GM23338 (cell line): ENCODE data around the gene YBX2. TPM values are rescaled to one million over a fixed set of nuclear protein-coding genes. Genes with fewer than 3 reads are reported as not detected.

Experiments used
- ATAC-seq: fragments of 200-7000 bp; cut with Tn5 transposase; 3 replicates; pipeline ENCODE4 v1.9.1; 2020
- DNase-seq: peaks from one replicate; pipeline ENCODE4 v3.0.0-alpha.2; 2015; ENCODE audit warnings: low spot score
- H2AFZ ChIP-seq: fragments of 200-600 bp; sonication (generic); 2 replicates; pipeline ENCODE4 v1.8.0; 2016; ENCODE audit warnings: antibody characterized with exemption, mild to moderate bottlenecking, moderate library complexity
- H3F3A ChIP-seq: fragments of 200-600 bp; sonication (generic); replicated peaks from 2 replicates; pipeline ENCODE4 v1.8.0; 2017; ENCODE audit warnings: antibody characterized with exemption, mixed run types, low read depth
- H3K27ac ChIP-seq: fragments of 200-600 bp; sonication (generic); 2 replicates; pipeline ENCODE4 v1.6.1; 2016; ENCODE audit warnings: low read depth
- H3K27me3 ChIP-seq: fragments of 200-600 bp; sonication (generic); 2 replicates; pipeline ENCODE4 v1.8.0; 2016; ENCODE audit warnings: mild to moderate bottlenecking, mixed run types, moderate library complexity; ENCODE audit not compliant: insufficient read depth
- H3K36me3 ChIP-seq: fragments of 200-600 bp; sonication (generic); 2 replicates; pipeline ENCODE4 v1.8.0; 2016; ENCODE audit warnings: mild to moderate bottlenecking; ENCODE audit not compliant: insufficient read depth
- H3K4me1 ChIP-seq: fragments of 200-600 bp; sonication (generic); 2 replicates; pipeline ENCODE4 v1.8.0; 2016; ENCODE audit warnings: mild to moderate bottlenecking, moderate library complexity; ENCODE audit not compliant: insufficient read depth
- H3K4me2 ChIP-seq: fragments of 200-600 bp; sonication (generic); 2 replicates; pipeline ENCODE4 v1.7.1; 2017; ENCODE audit warnings: mixed run types
- H3K4me3 ChIP-seq: fragments of 200-600 bp; sonication (generic); 2 replicates; pipeline ENCODE4 v1.6.1; 2016; ENCODE audit warnings: mixed run types
- H3K79me2 ChIP-seq: fragments of 200-600 bp; sonication (generic); replicated peaks from 2 replicates; pipeline ENCODE4 v1.8.0; 2017; ENCODE audit warnings: mild to moderate bottlenecking; ENCODE audit not compliant: insufficient read depth
- H3K9me2 ChIP-seq: fragments of 200-600 bp; sonication (generic); 2 replicates; pipeline ENCODE4 v1.8.0; 2017; ENCODE audit not compliant: insufficient read depth
- H4K20me1 ChIP-seq: fragments of 200-600 bp; sonication (generic); replicated peaks from 2 replicates; pipeline ENCODE4 v1.8.0; 2017; ENCODE audit warnings: mild to moderate bottlenecking; ENCODE audit not compliant: insufficient read depth
- H3K27ac Mint-ChIP-seq: 2 replicates; pipeline ENCODE4 v1.8.0; 2020; ENCODE audit warnings: inconsistent platforms, mild to moderate bottlenecking, moderate library complexity, mixed read lengths
- H3K27me3 Mint-ChIP-seq: 3 replicates; pipeline ENCODE4 v1.8.0; 2022; ENCODE audit warnings: low read depth, mild to moderate bottlenecking, moderate library complexity, mixed read lengths, inconsistent platforms; ENCODE audit not compliant: insufficient read depth, poor library complexity
- H3K36me3 Mint-ChIP-seq: 3 replicates; pipeline ENCODE4 v1.8.0; 2021; ENCODE audit warnings: low read depth, mild to moderate bottlenecking, inconsistent platforms, moderate library complexity, mixed read lengths
- H3K4me1 Mint-ChIP-seq: 3 replicates; pipeline ENCODE4 v1.8.0; 2020; ENCODE audit warnings: mild to moderate bottlenecking, inconsistent platforms, mixed read lengths
- H3K4me3 Mint-ChIP-seq: 3 replicates; pipeline ENCODE4 v1.8.0; 2021; ENCODE audit warnings: moderate library complexity, mild to moderate bottlenecking, inconsistent platforms, mixed read lengths
- H3K9me3 Mint-ChIP-seq: 3 replicates; pipeline ENCODE4 v1.8.0; 2020; ENCODE audit warnings: moderate library complexity, mild to moderate bottlenecking, inconsistent platforms, mixed read lengths
- CREB1 ChIP-seq: fragments of 250-450 bp; sonication (Bioruptor Pico); IDR thresholded peaks from 2 replicates; pipeline ENCODE4 v1.5.0; 2020; ENCODE audit warnings: low read depth, mild to moderate bottlenecking, moderate library complexity
- ETS1 ChIP-seq: IDR thresholded peaks from 2 replicates; pipeline ENCODE4 v1.6.1; 2016; ENCODE audit warnings: antibody characterized with exemption
- EZH2 ChIP-seq: fragments of 200-600 bp; sonication (generic); IDR thresholded peaks from one replicate; pipeline ENCODE4 v1.8.0; 2017; ENCODE audit warnings: antibody characterized with exemption, mild to moderate bottlenecking, low read depth; ENCODE audit not compliant: unreplicated experiment
- EZH2phosphoT487 ChIP-seq: fragments of 200-600 bp; sonication (generic); IDR thresholded peaks from one replicate; pipeline ENCODE4 v1.8.1; 2018; ENCODE audit warnings: antibody characterized with exemption; ENCODE audit not compliant: unreplicated experiment
- JUNB ChIP-seq: IDR thresholded peaks from one replicate; pipeline ENCODE4 v1.6.1; 2016; ENCODE audit warnings: antibody characterized with exemption; ENCODE audit not compliant: unreplicated experiment
- NANOG ChIP-seq: IDR thresholded peaks from 2 replicates; pipeline ENCODE4 v1.6.1; 2016; ENCODE audit warnings: antibody characterized with exemption, borderline replicate concordance
- POLR2AphosphoS5 ChIP-seq: IDR thresholded peaks from 2 replicates; pipeline ENCODE4 v1.6.1; 2016; ENCODE audit warnings: antibody characterized with exemption, low read depth
- STAT1 ChIP-seq: IDR thresholded peaks from one replicate; pipeline ENCODE4 v1.6.1; 2016; ENCODE audit warnings: antibody characterized with exemption; ENCODE audit not compliant: unreplicated experiment
- ZNF114 ChIP-seq: fragments of 250-450 bp; sonication (Bioruptor Pico); IDR thresholded peaks from 2 replicates; pipeline ENCODE4 v1.5.0; 2020; ENCODE audit warnings: mild to moderate bottlenecking, moderate library complexity
- ZNF331 ChIP-seq: fragments of 250-450 bp; sonication (Bioruptor Pico); IDR thresholded peaks from 2 replicates; pipeline ENCODE4 v1.5.0; 2020; ENCODE audit warnings: low read depth, mild to moderate bottlenecking, moderate library complexity
- polyA plus RNA-seq: library from polyadenylated mRNA; unstranded; fragments of >200 nt; fragmentation: Nextera tagmentation; extraction: Ambion mirVana; gene quantifications from 2 replicates; pipeline ENCODE4 v1.2.1, GENCODE V29; 2016
- total RNA-seq: library from RNA; depleted of rRNA; stranded (reverse); fragments of >200 nt; shearing (Covaris generic); gene quantifications from 2 replicates; pipeline ENCODE4 v1.2.3, GENCODE V29; 2014
- TF ChIP-seq, protein P1 (sequence below): fragments of 250-450 bp; sonication (Bioruptor Pico); IDR thresholded peaks from 2 replicates; pipeline ENCODE4 v1.5.0; 2020; ENCODE audit warnings: mild to moderate bottlenecking, moderate library complexity
- TF ChIP-seq, protein P2 (sequence below): IDR thresholded peaks from one replicate; pipeline ENCODE4 v1.6.1; 2018; ENCODE audit warnings: antibody characterized with exemption; ENCODE audit not compliant: unreplicated experiment
- TF ChIP-seq, protein P3 (sequence below), 2 experiments: fragments of 200-600 bp in 1 of 2; sonication (generic) in 1 of 2; conservative IDR thresholded peaks; 2 replicates each; pipeline versions ENCODE4 v1.5.1 to v1.6.1; 2016 to 2017; ENCODE audit warnings: antibody characterized with exemption in 2 of 2, low read depth in 2 of 2, mild to moderate bottlenecking in 2 of 2, moderate library complexity in 1 of 2

YBX2 gene
- total and polyA plus RNA-seq, 2 experiments from 2014 or later: 22.5 to 36.5 TPM

DNA sequence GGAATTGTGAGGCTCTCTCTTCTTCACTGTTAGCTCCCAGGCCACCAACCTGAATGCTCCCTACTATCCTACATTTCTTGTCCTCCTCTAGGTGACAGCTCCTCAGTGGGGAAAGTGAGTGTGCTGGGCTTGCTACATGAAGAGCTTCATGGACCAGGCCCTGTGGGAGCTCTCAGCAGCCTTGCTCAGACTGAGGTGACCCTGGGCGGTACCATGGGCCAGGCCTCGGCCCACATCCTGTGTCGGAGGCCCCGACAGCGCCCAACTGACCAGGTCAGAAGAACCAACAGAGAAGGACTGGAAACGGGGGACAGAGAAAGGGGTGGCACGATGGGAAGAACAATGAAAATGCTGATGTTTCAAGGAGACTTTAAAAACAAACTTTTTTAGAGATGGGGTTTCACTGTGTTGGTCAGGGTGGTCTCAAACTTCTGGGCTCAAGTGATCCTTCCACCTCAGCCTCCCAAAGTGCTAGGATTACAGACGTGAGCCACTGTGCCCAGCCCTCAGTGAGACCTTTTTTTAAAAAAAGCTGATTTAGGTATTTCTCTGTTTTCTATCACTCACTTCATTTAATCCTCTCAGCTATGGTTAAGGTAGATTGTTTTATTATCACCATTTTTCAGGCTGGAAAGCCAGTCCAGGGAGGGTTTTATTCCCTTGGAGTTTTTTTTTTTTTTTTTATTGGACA is 37.5 kb downstream of the YBX2 start (continued):
- TF ChIP-seq ETS1 (no peak), STAT1 (no peak), ZNF114 (CRISPR knock-in tag) (no peak), ZNF331 (no peak), POLR2AphosphoS5 (no peak), NANOG (no peak), CREB1 (CRISPR knock-in tag) (no peak), EZH2phosphoT487 (no peak)
- TF ChIP-seq, protein P1, sequence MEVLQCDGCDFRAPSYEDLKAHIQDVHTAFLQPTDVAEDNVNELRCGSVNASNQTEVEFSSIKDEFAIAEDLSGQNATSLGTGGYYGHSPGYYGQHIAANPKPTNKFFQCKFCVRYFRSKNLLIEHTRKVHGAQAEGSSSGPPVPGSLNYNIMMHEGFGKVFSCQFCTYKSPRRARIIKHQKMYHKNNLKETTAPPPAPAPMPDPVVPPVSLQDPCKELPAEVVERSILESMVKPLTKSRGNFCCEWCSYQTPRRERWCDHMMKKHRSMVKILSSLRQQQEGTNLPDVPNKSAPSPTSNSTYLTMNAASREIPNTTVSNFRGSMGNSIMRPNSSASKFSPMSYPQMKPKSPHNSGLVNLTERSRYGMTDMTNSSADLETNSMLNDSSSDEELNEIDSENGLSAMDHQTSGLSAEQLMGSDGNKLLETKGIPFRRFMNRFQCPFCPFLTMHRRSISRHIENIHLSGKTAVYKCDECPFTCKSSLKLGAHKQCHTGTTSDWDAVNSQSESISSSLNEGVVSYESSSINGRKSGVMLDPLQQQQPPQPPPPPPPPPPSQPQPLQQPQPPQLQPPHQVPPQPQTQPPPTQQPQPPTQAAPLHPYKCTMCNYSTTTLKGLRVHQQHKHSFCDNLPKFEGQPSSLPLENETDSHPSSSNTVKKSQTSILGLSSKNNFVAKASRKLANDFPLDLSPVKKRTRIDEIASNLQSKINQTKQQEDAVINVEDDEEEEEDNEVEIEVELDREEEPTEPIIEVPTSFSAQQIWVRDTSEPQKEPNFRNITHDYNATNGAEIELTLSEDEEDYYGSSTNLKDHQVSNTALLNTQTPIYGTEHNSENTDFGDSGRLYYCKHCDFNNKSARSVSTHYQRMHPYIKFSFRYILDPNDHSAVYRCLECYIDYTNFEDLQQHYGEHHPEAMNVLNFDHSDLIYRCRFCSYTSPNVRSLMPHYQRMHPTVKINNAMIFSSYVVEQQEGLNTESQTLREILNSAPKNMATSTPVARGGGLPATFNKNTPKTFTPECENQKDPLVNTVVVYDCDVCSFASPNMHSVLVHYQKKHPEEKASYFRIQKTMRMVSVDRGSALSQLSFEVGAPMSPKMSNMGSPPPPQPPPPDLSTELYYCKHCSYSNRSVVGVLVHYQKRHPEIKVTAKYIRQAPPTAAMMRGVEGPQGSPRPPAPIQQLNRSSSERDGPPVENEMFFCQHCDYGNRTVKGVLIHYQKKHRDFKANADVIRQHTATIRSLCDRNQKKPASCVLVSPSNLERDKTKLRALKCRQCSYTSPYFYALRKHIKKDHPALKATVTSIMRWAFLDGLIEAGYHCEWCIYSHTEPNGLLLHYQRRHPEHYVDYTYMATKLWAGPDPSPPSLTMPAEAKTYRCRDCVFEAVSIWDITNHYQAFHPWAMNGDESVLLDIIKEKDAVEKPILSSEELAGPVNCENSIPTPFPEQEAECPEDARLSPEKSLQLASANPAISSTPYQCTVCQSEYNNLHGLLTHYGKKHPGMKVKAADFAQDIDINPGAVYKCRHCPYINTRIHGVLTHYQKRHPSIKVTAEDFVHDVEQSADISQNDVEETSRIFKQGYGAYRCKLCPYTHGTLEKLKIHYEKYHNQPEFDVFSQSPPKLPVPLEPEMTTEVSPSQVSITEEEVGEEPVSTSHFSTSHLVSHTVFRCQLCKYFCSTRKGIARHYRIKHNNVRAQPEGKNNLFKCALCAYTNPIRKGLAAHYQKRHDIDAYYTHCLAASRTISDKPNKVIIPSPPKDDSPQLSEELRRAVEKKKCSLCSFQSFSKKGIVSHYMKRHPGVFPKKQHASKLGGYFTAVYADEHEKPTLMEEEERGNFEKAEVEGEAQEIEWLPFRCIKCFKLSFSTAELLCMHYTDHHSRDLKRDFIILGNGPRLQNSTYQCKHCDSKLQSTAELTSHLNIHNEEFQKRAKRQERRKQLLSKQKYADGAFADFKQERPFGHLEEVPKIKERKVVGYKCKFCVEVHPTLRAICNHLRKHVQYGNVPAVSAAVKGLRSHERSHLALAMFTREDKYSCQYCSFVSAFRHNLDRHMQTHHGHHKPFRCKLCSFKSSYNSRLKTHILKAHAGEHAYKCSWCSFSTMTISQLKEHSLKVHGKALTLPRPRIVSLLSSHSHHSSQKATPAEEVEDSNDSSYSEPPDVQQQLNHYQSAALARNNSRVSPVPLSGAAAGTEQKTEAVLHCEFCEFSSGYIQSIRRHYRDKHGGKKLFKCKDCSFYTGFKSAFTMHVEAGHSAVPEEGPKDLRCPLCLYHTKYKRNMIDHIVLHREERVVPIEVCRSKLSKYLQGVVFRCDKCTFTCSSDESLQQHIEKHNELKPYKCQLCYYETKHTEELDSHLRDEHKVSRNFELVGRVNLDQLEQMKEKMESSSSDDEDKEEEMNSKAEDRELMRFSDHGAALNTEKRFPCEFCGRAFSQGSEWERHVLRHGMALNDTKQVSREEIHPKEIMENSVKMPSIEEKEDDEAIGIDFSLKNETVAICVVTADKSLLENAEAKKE: no peak

DNA sequence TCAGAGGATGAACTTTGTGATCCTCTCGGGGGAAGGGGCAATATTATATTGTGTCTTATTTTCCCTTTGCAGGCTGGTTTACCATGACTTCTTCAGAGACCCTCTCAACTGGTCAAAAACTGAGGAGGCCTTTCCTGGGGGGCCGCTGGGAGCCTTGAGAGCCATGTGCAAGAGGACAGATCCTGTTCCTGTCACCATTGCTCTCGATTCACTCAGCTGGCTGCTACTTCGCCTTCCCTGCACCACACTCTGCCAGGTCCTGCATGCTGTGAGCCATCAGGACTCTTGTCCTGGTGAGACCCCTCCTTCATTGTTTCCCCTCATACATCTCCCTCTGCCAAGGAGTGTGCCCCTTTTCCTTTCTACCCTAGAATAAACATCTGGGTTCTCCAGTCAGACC is 39.9 kb downstream of the YBX2 start:
- Histone ChIP-seq H3K79me2 (peaks cover 41% of the 10 kb centered on the region), H3K4me1 (peaks cover 11% of the 10 kb centered on the region), H3K4me2 (no peak overlapping the region), H3K9me2 (no peaks in the 10 kb centered on the region), H2AFZ (no peak overlapping the region), H3K27ac (no peak overlapping the region), H4K20me1 (peaks cover 26% of the 10 kb centered on the region; the same call in 1 of the 2 replicates), H3F3A (peaks cover 15% of the 10 kb centered on the region; the same call in 1 of the 2 replicates), H3K4me3 (no peak overlapping the region), H3K36me3 (peaks cover 20% of the 10 kb centered on the region), H3K27me3 (no peaks in the 10 kb centered on the region)
- Mint-ChIP-seq H3K9me3 (no peaks in the 10 kb centered on the region; the same call in 2 of the 3 replicates), H3K36me3 (peaks cover 63% of the 10 kb centered on the region), H3K27me3 (peaks cover 15% of the 10 kb centered on the region), H3K27ac (no peak overlapping the region), H3K4me1 (peaks cover 27% of the 10 kb centered on the region), H3K4me3 (peak overlapping the region; percentile 31; the same call in 1 of the 3 replicates)
- ATAC-seq: no peak
- no peak for DNase-seq
- no peak for TF ChIP-seq NANOG
- no peak for TF ChIP-seq JUNB
- TF ChIP-seq, protein P2, sequence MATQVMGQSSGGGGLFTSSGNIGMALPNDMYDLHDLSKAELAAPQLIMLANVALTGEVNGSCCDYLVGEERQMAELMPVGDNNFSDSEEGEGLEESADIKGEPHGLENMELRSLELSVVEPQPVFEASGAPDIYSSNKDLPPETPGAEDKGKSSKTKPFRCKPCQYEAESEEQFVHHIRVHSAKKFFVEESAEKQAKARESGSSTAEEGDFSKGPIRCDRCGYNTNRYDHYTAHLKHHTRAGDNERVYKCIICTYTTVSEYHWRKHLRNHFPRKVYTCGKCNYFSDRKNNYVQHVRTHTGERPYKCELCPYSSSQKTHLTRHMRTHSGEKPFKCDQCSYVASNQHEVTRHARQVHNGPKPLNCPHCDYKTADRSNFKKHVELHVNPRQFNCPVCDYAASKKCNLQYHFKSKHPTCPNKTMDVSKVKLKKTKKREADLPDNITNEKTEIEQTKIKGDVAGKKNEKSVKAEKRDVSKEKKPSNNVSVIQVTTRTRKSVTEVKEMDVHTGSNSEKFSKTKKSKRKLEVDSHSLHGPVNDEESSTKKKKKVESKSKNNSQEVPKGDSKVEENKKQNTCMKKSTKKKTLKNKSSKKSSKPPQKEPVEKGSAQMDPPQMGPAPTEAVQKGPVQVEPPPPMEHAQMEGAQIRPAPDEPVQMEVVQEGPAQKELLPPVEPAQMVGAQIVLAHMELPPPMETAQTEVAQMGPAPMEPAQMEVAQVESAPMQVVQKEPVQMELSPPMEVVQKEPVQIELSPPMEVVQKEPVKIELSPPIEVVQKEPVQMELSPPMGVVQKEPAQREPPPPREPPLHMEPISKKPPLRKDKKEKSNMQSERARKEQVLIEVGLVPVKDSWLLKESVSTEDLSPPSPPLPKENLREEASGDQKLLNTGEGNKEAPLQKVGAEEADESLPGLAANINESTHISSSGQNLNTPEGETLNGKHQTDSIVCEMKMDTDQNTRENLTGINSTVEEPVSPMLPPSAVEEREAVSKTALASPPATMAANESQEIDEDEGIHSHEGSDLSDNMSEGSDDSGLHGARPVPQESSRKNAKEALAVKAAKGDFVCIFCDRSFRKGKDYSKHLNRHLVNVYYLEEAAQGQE: no peak
- no peak for TF ChIP-seq ZNF331
- TF ChIP-seq, protein P3, sequence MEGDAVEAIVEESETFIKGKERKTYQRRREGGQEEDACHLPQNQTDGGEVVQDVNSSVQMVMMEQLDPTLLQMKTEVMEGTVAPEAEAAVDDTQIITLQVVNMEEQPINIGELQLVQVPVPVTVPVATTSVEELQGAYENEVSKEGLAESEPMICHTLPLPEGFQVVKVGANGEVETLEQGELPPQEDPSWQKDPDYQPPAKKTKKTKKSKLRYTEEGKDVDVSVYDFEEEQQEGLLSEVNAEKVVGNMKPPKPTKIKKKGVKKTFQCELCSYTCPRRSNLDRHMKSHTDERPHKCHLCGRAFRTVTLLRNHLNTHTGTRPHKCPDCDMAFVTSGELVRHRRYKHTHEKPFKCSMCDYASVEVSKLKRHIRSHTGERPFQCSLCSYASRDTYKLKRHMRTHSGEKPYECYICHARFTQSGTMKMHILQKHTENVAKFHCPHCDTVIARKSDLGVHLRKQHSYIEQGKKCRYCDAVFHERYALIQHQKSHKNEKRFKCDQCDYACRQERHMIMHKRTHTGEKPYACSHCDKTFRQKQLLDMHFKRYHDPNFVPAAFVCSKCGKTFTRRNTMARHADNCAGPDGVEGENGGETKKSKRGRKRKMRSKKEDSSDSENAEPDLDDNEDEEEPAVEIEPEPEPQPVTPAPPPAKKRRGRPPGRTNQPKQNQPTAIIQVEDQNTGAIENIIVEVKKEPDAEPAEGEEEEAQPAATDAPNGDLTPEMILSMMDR (conservative IDR thresholded peaks at IDR 0.05; ENCODE audit: low read depth in 2 of 2): no peak
- no peak for TF ChIP-seq ZNF114 (CRISPR knock-in tag)
- no peak for TF ChIP-seq EZH2
